Effector CD4-positive, alpha-beta T cell (primary cell): Measurements from ENCODE around the gene DDRGK1.

Experiments used
- DNase-seq: peaks from one replicate; pipeline ENCODE4 v3.0.0-alpha.2; 2020
- total RNA-seq: gene quantifications from one replicate; lab custom pipeline; 2026; lab: John Stamatoyannopoulos, UW

Gene DDRGK1
- total RNA-seq: 39.4 reads per million, percentile 63 among the genes with 10 or more reads in this experiment

- peak; percentile 77 for DNase-seq
These were observed at the start of gene DDRGK1 for GRCh38 chr20:3204124-3204794. TSS of gene DDRGK1 (minus strand) at chr20:3204682. CDS start at chr20:3204627, 55 bp downstream.

GRCh38 chr20:3251806-3252205 is 47.3 kb upstream of the DDRGK1 start:
- DNase-seq: no peak

- DNase-seq: no peak
These were observed 45.6 kb upstream of the DDRGK1 start for GRCh38 chr20:3250091-3250504.

GRCh38 chr20:3248993-3249347 is 44.5 kb upstream of the DDRGK1 start:
- DNase-seq: no peak

- DNase-seq: no peak
These were observed 43.9 kb upstream of the DDRGK1 start for GRCh38 chr20:3248167-3248992.

GRCh38 chr20:3247638-3248037 is 43.2 kb upstream of the DDRGK1 start:
- DNase-seq: no peak

- DNase-seq: no peak
These were observed 42.2 kb upstream of the DDRGK1 start for GRCh38 chr20:3246682-3247081.

- no peak for DNase-seq
These were observed 41.2 kb upstream of the DDRGK1 start for GRCh38 chr20:3245711-3246110.

- DNase-seq: no peak
These were observed 40.7 kb upstream of the DDRGK1 start for GRCh38 chr20:3245156-3245555.

GRCh38 chr20:3244613-3245012 is 40.1 kb upstream of the DDRGK1 start:
- no peak for DNase-seq

- no peak for DNase-seq
These were observed 39.4 kb upstream of the DDRGK1 start for GRCh38 chr20:3243718-3244358.

GRCh38 chr20:3242172-3242692 is 37.8 kb upstream of the DDRGK1 start:
- no peak for DNase-seq

GRCh38 chr20:3240776-3241363 is 36.4 kb upstream of the DDRGK1 start:
- DNase-seq: no peak

GRCh38 chr20:3239867-3240775 is 35.6 kb upstream of the DDRGK1 start:
- DNase-seq: no peak

- DNase-seq: no peak
These were observed 34.8 kb upstream of the DDRGK1 start, which contains the start of gene SLC4A11 for GRCh38 chr20:3239026-3239866. TSS of gene SLC4A11 (minus strand) at chr20:3239190. CDS start at chr20:3239137, 53 bp downstream.

GRCh38 chr20:3238616-3239025 is 34.1 kb upstream of the DDRGK1 start:
- peak; percentile 26 for DNase-seq

- DNase-seq: no peak
These were observed 33.6 kb upstream of the DDRGK1 start for GRCh38 chr20:3237958-3238615.

GRCh38 chr20:3237011-3237957 is 32.8 kb upstream of the DDRGK1 start:
- no peak for DNase-seq
